Measurements from ENCODE around the gene MED13L.
"Not testable (repeated sequence)": the region's sequence is repeated elsewhere in the genome, so short reads cannot be mapped to it uniquely, and the experiment has no call there.

The MED13L gene

GRCh38 chr12:116148844-116149243 is 128.6 kb downstream of the MED13L start:
- no peak for DNase-seq

DNA sequence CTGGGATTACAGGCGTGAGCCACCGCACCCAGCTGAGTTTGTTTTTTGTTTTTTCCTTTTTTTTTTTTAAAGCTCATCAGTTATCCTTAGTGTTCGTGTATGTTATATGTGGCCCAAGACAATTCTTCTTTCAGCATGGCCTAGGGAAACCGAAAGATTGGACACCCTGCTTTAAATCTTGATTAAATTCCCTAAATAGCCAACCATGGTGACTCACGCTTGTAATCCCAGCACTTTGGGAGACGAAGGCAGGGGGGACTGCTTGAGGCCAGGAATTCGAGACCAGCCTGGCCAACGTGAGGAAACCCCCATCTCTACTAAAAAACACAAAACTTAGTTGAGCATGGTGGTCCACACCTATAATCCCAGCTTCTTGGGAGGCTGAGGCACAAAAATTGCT is 131.1 kb downstream of the MED13L start:
- no peak for DNase-seq

- DNase-seq, result no peak
These were observed 132.0 kb downstream of the MED13L start for GRCh38 chr12:116145451-116145850.

GRCh38 chr12:116144384-116144783 is 133.1 kb downstream of the MED13L start:
- no peak for DNase-seq

DNA sequence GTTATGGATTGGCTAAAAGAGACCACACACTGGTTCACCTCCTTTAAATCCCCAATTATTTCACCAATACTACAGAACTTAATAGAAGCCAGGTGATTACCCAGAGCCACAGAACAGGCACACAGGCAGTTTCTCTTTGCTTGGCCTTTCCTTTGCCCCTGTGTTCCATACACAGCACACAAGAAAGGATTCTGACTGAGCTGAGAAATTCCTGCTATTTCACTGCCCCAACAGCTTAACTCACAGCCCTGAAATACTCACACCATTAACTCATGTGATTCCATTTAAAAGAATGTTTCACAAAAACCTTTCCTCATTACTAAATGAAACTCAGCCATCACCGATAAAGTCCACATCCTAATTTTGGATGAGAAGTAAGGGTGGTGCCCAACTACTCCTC is 133.6 kb downstream of the MED13L start:
- DNase-seq, result peak; percentile 56

- peak; percentile 92 for DNase-seq
These were observed 134.3 kb downstream of the MED13L start for GRCh38 chr12:116142936-116143898.

DNA sequence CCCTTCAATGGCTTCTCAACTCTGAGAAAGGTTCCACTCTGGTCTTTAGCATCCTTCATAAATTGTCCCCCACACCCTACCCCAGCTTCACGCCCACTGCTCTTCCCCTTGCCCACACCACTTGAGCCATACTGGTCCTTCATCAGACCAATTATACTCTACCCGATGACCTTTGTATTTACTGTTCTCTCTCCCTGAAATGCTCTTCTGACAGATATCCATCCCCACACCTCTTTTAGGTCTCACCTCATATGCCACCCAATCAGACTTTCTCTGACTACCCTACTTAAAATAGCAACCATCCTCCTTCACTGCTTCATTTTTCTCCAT is 135.7 kb downstream of the MED13L start:
- no peak for DNase-seq

- peak; percentile 37 for DNase-seq
These were observed 136.2 kb downstream of the MED13L start for GRCh38 chr12:116141110-116141832.

DNA sequence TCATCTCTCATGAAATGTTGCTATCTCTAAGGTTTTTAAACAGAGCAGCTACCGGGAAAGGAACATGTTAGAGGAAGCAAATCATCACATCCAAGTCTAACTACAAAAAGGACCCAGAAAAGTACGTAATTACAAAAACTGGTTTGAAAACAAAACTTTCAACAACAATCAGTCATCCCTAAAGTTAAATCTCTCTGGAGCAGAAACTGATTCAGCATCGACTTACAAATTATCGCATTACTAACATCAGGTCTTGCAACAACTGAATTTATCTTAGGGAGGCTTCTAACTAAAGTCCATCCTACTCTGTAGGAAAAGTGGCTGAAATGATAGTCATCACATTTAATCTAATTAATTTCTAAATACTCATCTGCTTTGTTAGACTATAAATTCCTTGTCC is 137.0 kb downstream of the MED13L start:
- DNase-seq, result no peak

- peak; percentile 57 for DNase-seq
These were observed 138.7 kb downstream of the MED13L start for GRCh38 chr12:116138781-116139180.

GRCh38 chr12:116138364-116138763 is 139.1 kb downstream of the MED13L start:
- DNase-seq, result peak; percentile 41

DNA sequence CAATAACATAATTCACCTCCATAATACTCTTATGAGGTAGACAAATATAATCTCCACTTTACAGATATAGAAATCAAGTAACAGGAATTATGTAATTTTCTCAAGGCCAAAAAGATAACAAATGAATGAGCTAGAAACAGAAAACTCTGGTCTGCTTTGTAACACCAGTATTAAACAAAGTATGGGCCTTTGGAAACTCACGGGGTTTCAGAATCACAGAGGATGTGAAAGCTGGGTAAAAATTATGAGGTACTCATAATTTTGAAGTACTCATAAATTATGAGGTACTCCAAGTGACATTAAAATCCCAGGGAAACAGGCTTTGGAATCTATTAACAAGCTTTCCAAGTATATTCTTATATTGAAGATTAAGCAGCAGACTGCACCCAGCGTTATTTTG is 140.2 kb downstream of the MED13L start:
- DNase-seq, result no peak

- DNase-seq, result peak; percentile 75
These were observed 141.2 kb downstream of the MED13L start for GRCh38 chr12:116136340-116136739.

DNA sequence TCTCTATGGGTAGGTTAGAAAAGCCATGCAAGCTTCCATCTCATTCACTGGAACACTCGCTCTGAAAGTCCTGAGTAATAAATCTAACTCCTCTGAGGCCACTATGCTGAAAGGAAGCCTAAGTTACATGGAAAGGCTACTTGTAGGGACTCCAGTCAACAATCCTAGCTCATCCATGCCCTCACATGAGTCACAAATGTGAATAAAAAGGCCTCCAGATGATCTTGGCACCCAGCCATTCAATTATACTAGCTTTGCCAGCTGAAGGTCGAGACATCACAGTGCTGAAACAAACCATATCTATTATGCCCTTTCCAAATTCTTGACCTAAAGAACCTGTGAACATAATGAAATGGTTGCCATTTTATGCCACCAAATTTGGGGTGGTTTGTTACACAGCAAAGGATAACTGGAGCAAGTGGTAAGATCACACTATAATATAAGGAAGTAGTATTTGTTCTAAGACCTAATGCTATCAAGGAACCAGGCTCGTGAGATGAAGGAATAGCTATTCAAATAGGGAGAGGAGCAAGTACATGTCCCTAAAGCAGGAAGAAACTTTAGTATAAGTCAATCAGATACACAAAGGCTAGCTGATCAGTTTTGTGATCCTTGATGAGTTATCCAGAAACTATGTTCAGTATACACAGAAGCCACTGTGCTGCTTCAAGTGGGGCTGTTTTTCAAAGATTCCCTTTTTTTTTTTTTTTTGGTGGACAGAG is 142.1 kb downstream of the MED13L start:
- DNase-seq, result peak; percentile 79

DNA sequence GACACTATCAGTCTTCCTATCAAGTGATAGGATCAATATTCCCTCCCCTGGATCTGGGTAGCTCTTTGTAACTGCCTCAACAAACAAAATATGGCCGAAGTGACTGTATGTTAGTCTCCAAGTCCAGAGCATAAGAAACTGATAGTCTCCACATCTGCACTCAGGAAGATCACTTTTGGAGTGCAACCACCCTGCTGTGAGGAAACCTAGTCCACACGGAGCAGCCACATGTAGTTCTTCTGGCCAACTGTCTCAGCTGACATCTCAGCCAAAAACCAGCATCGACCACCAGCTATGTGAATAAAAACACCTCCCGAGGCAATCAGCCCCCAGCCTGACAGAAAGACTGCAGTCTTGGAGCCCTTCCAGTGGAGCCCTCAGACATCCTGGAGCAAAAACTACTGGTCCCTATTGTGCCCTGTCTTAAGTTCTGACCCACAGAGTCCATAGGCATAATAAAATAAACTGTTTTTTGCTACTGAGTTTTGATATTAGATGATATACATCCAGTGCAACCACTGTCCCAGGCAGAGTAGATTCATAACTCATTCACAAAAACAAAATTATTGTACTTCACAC is 143.8 kb downstream of the MED13L start:
- DNase-seq, result no peak

DNA sequence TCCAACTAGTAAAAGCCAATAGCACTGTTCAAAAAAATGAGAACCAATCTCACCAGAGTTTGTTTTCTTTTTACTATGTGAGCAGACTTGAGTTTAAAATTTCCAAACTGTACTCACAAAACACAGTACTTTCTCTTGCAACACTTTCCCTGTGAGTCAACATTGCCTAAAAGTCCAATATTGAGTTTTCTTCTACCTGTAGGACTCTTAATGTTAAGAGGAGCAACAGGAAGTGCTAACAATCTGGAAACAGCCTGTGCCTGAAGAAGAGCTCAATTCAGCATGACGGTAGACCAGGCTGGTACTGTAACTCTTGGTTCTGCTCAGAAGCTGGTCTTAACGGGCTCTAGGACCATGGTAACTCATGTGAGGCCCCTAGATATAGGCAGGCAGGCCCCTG is 144.3 kb downstream of the MED13L start:
- peak; percentile 42 for DNase-seq

DNA sequence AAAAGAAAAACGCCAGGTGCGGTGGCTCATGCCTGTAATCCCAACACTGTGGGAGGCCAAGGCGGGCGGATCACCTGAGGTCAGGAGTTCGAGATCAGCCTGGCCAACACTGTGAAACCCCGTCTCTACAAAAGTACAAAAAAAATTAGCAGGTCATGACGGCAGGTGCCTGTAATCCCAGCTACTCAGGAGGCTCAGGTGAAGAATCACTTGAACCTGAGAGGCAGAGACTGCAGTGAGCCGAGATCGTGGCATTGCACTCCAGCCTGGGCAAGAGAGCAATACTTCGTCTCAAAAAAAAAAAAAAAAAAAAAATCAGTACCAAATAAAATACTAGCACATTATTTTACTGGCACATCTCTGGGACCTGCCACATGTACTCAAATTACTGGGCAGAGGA is 145.5 kb downstream of the MED13L start:
- DNase-seq, result not testable (repeated sequence)

- no peak for DNase-seq
These were observed 146.3 kb downstream of the MED13L start for GRCh38 chr12:116131176-116131575.

- peak; percentile 36 for DNase-seq
These were observed 147.1 kb downstream of the MED13L start for GRCh38 chr12:116130431-116130830.

DNA sequence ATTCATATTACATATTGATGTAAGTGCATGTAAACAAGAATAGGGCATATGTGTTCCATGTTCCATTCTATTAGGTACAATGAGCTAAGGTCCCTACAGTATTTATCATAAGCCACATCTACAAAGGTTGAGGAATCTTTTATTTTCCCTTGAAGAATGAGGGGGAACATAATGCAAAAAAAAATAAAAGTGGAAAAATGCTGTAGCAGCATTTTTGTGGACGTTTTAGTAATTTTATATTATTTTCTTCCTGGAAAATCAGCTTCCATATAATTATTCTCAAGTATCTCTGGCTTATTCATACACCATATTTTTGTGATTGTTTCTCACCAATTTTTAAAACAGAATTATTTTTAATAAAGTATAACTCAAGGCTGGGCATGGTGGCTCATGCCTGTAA is 148.7 kb downstream of the MED13L start:
- no peak for DNase-seq

GRCh38 chr12:116127859-116128258 is 149.6 kb downstream of the MED13L start:
- DNase-seq, result no peak

DNA sequence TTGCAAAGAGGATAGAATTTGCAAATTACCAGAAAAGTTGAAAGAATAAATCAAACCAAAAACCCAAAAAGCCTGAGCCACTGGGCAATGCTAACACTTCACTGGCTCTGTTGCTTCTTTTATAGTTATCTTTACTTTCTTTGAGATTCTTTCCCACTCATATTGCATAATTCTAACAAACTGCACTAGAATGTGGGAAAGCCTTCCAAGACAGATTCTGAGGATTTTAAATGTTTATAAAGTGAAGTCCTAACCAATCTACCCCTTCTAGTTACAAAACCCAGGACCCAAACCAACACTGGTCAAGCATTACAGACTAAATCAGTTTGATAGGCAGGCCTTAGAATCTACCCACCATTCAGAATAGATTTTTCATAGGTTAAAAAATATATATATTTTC is 150.9 kb downstream of the MED13L start:
- DNase-seq, result no peak

- peak; percentile 18 for DNase-seq
These were observed 151.4 kb downstream of the MED13L start for GRCh38 chr12:116125956-116126566.

Measured in HCEC 1CT (cell line).